Measurements from ENCODE around the gene MMP20.

DNA sequence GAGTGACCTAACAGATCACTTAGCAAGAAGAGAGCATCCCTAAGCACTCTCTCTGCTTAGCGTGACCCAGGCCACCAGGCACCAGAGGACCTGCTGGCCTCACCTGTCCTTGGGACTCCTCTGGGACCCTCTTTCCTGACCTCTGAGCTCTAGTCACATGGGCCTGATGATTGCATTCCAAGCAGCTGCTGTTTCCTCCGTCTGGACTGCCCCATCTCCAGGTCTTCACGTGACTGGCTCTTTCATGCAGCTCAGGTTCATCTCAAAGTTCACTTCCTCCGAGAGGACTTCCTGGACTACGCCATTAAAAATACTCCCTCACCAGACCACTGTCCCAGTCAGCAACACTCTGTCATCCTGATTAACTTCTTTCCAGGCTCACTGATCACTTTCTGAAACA is 2.9 kb downstream of the MMP20 start:
- TF ChIP-seq, protein P1, sequence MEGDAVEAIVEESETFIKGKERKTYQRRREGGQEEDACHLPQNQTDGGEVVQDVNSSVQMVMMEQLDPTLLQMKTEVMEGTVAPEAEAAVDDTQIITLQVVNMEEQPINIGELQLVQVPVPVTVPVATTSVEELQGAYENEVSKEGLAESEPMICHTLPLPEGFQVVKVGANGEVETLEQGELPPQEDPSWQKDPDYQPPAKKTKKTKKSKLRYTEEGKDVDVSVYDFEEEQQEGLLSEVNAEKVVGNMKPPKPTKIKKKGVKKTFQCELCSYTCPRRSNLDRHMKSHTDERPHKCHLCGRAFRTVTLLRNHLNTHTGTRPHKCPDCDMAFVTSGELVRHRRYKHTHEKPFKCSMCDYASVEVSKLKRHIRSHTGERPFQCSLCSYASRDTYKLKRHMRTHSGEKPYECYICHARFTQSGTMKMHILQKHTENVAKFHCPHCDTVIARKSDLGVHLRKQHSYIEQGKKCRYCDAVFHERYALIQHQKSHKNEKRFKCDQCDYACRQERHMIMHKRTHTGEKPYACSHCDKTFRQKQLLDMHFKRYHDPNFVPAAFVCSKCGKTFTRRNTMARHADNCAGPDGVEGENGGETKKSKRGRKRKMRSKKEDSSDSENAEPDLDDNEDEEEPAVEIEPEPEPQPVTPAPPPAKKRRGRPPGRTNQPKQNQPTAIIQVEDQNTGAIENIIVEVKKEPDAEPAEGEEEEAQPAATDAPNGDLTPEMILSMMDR (IDR thresholded peaks at IDR 0.05) = no peak
- no peak for TF ChIP-seq TCF7L2 (IDR thresholded peaks at IDR 0.05; ENCODE audit: low read depth, low read length)
- no peak for TF ChIP-seq SIN3A (IDR thresholded peaks at IDR 0.05; ENCODE audit: borderline replicate concordance, insufficient read depth, low read depth, low read length)
- no peak for TF ChIP-seq POLR2AphosphoS5 (IDR thresholded peaks at IDR 0.05; ENCODE audit: low read depth, low read length)
- TF ChIP-seq, protein P2, sequence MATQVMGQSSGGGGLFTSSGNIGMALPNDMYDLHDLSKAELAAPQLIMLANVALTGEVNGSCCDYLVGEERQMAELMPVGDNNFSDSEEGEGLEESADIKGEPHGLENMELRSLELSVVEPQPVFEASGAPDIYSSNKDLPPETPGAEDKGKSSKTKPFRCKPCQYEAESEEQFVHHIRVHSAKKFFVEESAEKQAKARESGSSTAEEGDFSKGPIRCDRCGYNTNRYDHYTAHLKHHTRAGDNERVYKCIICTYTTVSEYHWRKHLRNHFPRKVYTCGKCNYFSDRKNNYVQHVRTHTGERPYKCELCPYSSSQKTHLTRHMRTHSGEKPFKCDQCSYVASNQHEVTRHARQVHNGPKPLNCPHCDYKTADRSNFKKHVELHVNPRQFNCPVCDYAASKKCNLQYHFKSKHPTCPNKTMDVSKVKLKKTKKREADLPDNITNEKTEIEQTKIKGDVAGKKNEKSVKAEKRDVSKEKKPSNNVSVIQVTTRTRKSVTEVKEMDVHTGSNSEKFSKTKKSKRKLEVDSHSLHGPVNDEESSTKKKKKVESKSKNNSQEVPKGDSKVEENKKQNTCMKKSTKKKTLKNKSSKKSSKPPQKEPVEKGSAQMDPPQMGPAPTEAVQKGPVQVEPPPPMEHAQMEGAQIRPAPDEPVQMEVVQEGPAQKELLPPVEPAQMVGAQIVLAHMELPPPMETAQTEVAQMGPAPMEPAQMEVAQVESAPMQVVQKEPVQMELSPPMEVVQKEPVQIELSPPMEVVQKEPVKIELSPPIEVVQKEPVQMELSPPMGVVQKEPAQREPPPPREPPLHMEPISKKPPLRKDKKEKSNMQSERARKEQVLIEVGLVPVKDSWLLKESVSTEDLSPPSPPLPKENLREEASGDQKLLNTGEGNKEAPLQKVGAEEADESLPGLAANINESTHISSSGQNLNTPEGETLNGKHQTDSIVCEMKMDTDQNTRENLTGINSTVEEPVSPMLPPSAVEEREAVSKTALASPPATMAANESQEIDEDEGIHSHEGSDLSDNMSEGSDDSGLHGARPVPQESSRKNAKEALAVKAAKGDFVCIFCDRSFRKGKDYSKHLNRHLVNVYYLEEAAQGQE (IDR thresholded peaks at IDR 0.05; ENCODE audit: insufficient read depth in 1 of 2, low read depth in 2 of 2, low read length in 1 of 2) = no peak
